Ovary (tissue), 9 donors: ENCODE measurements around the gene NCOA3. TPM values are rescaled to one million over a fixed set of nuclear protein-coding genes. Genes with fewer than 3 reads are reported as not detected.

ENCODE experiments used
- DNase-seq, 5 donors: peaks; one replicate each; pipeline ENCODE4 v3.0.0-alpha.2; 2019 to 2020
- H3K27ac ChIP-seq, 2 donors: fragments of 200-600 bp; one replicate each; pipeline versions ENCODE4 v1.5.1 to v1.8.0; 2019 to 2022
- H3K27me3 ChIP-seq: fragments of 200-600 bp; one replicate; pipeline ENCODE4 v1.8.0; 2022
- H3K36me3 ChIP-seq: fragments of 200-600 bp; sonication (generic); one replicate; pipeline ENCODE4 v1.5.1; 2019
- H3K4me1 ChIP-seq: one replicate; pipeline ENCODE4 v1.8.1; 2013; ENCODE audit warnings: mild to moderate bottlenecking, moderate library complexity; ENCODE audit not compliant: insufficient read depth
- H3K4me3 ChIP-seq: fragments of 200-600 bp; sonication (generic); one replicate; pipeline ENCODE4 v1.5.1; 2017
- H3K9me3 ChIP-seq, 2 donors: fragments of 200-600 bp in 1 of 2; sonication (generic) in 1 of 2; one replicate each; pipeline versions ENCODE4 v1.5.1 to v1.8.1; 2013 to 2019; ENCODE audit warnings: mild to moderate bottlenecking in 1 of 2, moderate library complexity in 1 of 2
- EP300 ChIP-seq: sonication (generic); formaldehyde crosslinking; IDR thresholded peaks from one replicate; pipeline ENCODE4 v1.6.1; 2017; ENCODE audit warnings: antibody characterized with exemption
- POLR2A ChIP-seq: fragments of 450-650 bp; IDR thresholded peaks from one replicate; pipeline ENCODE4 v1.6.1; 2017; ENCODE audit warnings: antibody characterized with exemption, mild to moderate bottlenecking, moderate library complexity
- WGBS, 3 donors: extraction: QIAGEN DNeasy Blood & Tissue Kit in 1 of 3; methylation state at CpG; one replicate each; pipeline versions ENCODE4 v1.1.5 to v1.1.7; 2013 to 2017; 5-methylcytosine and 5-hydroxymethylcytosine counted together
- intact Hi-C, 4 donors: fragments of 100-400 bp; cut with DNase I; formaldehyde crosslinking; loops; one replicate each; pipeline versions ENCODE4 v1.11.0 to v1.15.1; 2022 to 2023
- polyA plus RNA-seq, 2 donors: library from polyadenylated mRNA; stranded (reverse); fragments of 200-250 nt in 1 of 2; fragments of 350-450 nt in 1 of 2; fragmentation: Illumina TruSeq in 1 of 2; extraction: RNeasy Lipid Tissue Mini Kit (QIAGEN cat#74804) in 1 of 2; gene quantifications; one replicate each; pipeline ENCODE4 v1.2.3, GENCODE V29; 2013 to 2014
- total RNA-seq, 7 donors: library from RNA; depleted of rRNA in 2 of 7; stranded (reverse); fragments of >200 nt in 2 of 7; fragmentation: NEBNext Ultra II Directional in 3 of 7; extraction: Animal tissue kit (Norgen Biotek cat#: 25700) in 3 of 7; gene quantifications; one replicate each; pipeline versions ENCODE4 v1.1.0 to v1.2.4, GENCODE V29; 2016 to 2023
- TF ChIP-seq, protein P1 (sequence below), 3 donors: fragments of 450-650 bp in 2 of 3; fragments of 200-600 bp in 1 of 3; IDR thresholded peaks; one replicate each; pipeline versions ENCODE4 v1.5.1 to v1.8.0; 2016 to 2022; ENCODE audit warnings: antibody characterized with exemption in 3 of 3, mild to moderate bottlenecking in 1 of 3
- donor health status: DM: no; HTN: no; CAD: no; lungs with moderate emphysema.
- donor health status: DM: no; HTN: no; CAD: no.
- donor health status: Bipolar disorder and iron deficiency.
- donor health status: DM: yes; HTN: yes; CAD: no.
- donor health status: DM: no; HTN: no; CAD: no.
- donor health status: DM: yes; HTN: yes; CAD: no.

Gene NCOA3
- total and polyA plus RNA-seq, 9 donors: 8.2 to 32.4 (median 25.7) TPM

DNA sequence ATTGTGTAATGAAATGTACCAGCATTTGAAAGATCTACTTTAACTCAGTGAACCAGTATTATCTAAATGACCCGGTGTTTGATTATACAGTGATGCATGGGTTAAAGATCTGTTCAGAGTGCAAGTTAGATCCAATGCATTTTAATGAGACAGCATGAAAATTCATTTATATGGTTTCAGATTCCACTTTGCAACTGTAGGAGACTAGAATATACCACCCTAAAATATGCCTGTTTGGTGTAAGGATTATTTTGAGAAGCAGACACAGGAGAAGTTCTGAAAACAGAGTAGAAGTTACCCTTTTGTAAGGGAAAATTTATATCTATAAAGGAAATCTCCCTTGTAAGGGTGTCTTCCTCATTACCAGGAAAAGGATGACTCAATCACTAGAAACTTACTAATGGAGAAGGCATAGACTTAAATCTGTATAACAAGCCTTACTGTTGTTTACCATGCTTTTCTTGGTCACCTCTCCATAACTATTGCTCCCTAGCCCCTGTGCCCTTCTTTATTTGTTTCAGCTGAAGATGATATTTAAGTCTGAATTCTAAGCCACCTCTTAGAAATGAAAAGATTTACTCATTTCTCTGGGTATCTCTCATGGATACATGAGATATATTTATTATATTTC lies 105.4 kb downstream of the NCOA3 start:
- DNase-seq: no peak
- no peak for TF ChIP-seq EP300
- TF ChIP-seq POLR2A: no peak
- TF ChIP-seq, protein P1, sequence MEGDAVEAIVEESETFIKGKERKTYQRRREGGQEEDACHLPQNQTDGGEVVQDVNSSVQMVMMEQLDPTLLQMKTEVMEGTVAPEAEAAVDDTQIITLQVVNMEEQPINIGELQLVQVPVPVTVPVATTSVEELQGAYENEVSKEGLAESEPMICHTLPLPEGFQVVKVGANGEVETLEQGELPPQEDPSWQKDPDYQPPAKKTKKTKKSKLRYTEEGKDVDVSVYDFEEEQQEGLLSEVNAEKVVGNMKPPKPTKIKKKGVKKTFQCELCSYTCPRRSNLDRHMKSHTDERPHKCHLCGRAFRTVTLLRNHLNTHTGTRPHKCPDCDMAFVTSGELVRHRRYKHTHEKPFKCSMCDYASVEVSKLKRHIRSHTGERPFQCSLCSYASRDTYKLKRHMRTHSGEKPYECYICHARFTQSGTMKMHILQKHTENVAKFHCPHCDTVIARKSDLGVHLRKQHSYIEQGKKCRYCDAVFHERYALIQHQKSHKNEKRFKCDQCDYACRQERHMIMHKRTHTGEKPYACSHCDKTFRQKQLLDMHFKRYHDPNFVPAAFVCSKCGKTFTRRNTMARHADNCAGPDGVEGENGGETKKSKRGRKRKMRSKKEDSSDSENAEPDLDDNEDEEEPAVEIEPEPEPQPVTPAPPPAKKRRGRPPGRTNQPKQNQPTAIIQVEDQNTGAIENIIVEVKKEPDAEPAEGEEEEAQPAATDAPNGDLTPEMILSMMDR (IDR thresholded peaks at IDR 0.05): no peak
- Histone ChIP-seq H3K27me3 (no peaks in the 10 kb centered on the region), H3K27ac (no peak overlapping the region), H3K4me1 (no peaks in the 10 kb centered on the region), H3K4me3 (no peak overlapping the region), H3K9me3 (no peaks in the 10 kb centered on the region), H3K36me3 (no peaks in the 10 kb centered on the region)
- 89 to 95% (median 89%) methylated on average over 1 of the region's 1 CpG for WGBS, 3 donors
- intact Hi-C loops: loop anchor here in 1 of 4 donors (10.0 kb wide), 1 partner anchor 412 kb away; no protein-coding TSS in a partner anchor

DNA sequence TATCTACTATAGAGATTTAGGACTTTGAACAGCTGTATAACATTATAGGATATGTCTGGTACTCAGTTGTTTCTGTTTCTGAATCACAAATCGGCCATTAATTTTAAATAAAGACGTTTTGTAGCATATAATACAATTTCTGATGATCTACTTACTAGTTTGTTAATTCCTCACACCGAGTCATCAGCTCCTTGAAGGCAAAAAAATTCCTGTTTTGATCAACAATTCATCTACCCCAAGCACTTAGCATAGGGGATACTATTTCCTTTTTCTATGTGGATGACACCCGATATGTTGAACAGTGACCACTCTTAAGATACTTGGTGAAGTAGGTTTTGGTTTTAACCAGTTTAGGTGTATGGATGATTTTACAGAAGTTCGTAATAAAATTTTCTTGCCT lies 107.3 kb downstream of the NCOA3 start:
- TF ChIP-seq POLR2A (no peak), EP300 (no peak)
- TF ChIP-seq, protein P1 (IDR thresholded peaks at IDR 0.05): no peak
- no peak overlapping the region for H3K27ac ChIP-seq
- no peaks in the 10 kb centered on the region for H3K36me3 ChIP-seq
- WGBS, 3 donors: 82 to 88% (median 84%) methylated on average over 5 of the region's 5 CpGs
- H3K27me3 ChIP-seq: no peaks in the 10 kb centered on the region
- no peaks in the 10 kb centered on the region for H3K9me3 ChIP-seq
- intact Hi-C loops: loop anchor here in 1 of 4 donors (10.0 kb wide), 1 partner anchor 414 kb away; no protein-coding TSS in a partner anchor
- no peaks in the 10 kb centered on the region for H3K4me1 ChIP-seq
- H3K4me3 ChIP-seq: no peak overlapping the region
- DNase-seq: no peak

DNA sequence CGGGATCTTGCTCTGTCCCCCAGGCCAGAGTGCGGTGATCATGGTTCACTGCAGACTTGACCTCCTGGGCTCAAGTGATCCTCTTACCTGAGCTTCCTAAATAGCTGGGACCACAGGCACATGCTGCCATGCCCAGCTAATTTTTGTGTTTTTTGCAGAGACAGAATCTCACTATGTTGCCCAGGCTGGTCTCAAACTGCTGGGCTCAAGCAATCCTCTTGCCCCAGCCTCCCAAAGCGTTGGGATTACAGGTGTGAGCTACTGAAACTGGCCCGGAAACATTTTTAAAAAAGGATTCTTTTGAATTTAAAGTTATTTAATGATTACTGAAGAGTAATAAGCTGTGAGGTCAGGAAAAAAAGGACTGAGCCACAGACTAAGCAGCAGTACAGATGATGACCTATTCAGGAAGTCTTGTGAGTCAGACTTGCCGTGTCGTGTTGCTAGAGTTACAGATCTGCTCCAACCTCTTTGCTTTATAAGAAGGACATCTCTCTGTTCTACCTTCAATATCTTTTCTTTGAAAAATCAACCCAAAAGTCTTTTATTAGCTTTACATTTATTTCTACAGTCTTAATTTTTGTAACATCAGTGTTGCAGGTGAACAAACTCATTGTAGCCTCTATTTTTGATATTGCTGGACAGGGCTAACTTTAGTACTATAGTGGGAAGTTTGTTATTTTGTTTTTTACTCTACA lies 108.7 kb downstream of the NCOA3 start:
- Histone ChIP-seq H3K4me1 (no peaks in the 10 kb centered on the region), H3K27me3 (no peaks in the 10 kb centered on the region), H3K27ac (no peak overlapping the region), H3K4me3 (no peak overlapping the region), H3K36me3 (no peaks in the 10 kb centered on the region), H3K9me3 (no peaks in the 10 kb centered on the region)
- no peak for TF ChIP-seq POLR2A
- TF ChIP-seq, protein P1 (IDR thresholded peaks at IDR 0.05): no peak
- TF ChIP-seq EP300: no peak
- WGBS, 3 donors: 72 to 77% (median 74%) methylated on average over 6 of the region's 6 CpGs
- intact Hi-C loops: loop anchor here in 1 of 4 donors (10.0 kb wide), 1 partner anchor 226 kb away; no protein-coding TSS in a partner anchor
- DNase-seq: peak in 1 of 5 donors; percentile 28

GRCh38 chr20:47610945-47611250 lies 109.2 kb downstream of the NCOA3 start:
- no peaks in the 10 kb centered on the region for H3K4me1 ChIP-seq
- H3K9me3 ChIP-seq: no peaks in the 10 kb centered on the region
- no peaks in the 10 kb centered on the region for H3K36me3 ChIP-seq
- H3K27me3 ChIP-seq: no peaks in the 10 kb centered on the region
- intact Hi-C loops: loop anchor here in 1 of 4 donors (10.0 kb wide), 1 partner anchor 226 kb away; no protein-coding TSS in a partner anchor
- H3K27ac ChIP-seq: no peak overlapping the region
- TF ChIP-seq POLR2A: no peak
- TF ChIP-seq, protein P1 (IDR thresholded peaks at IDR 0.05): no peak
- no peak for TF ChIP-seq EP300
- no peak overlapping the region for H3K4me3 ChIP-seq
- no peak for DNase-seq
